Measurements from ENCODE around the gene FAM83F.

Gene FAM83F

GRCh38 chr22:40008726-40009291 is 14.1 kb downstream of the FAM83F start:
- TF ChIP-seq CTCF (IDR thresholded peaks at IDR 0.05; ENCODE audit: insufficient read depth, missing control alignments): no peak
- no peak for DNase-seq (ENCODE audit: insufficient read length, low spot score)
- no peak for FAIRE-seq

- DNase-seq (ENCODE audit: insufficient read length, low spot score): no peak
- FAIRE-seq: no peak
- TF ChIP-seq CTCF (IDR thresholded peaks at IDR 0.05; ENCODE audit: insufficient read depth, missing control alignments): no peak
These were observed 14.6 kb downstream of the FAM83F start for GRCh38 chr22:40009292-40009774.

GRCh38 chr22:40009951-40010671 is 15.4 kb downstream of the FAM83F start:
- DNase-seq (ENCODE audit: insufficient read length, low spot score) (no peak), FAIRE-seq (no peak)
- no peak for TF ChIP-seq CTCF (IDR thresholded peaks at IDR 0.05; ENCODE audit: insufficient read depth, missing control alignments)

GRCh38 chr22:40010746-40011145 is 16.0 kb downstream of the FAM83F start:
- FAIRE-seq (no peak), DNase-seq (ENCODE audit: insufficient read length, low spot score) (no peak)
- TF ChIP-seq CTCF (IDR thresholded peaks at IDR 0.05; ENCODE audit: insufficient read depth, missing control alignments): no peak

GRCh38 chr22:40014667-40015248 is 20.0 kb downstream of the FAM83F start:
- no peak for TF ChIP-seq CTCF (IDR thresholded peaks at IDR 0.05; ENCODE audit: insufficient read depth, missing control alignments)
- no peak for FAIRE-seq

GRCh38 chr22:40015358-40015976 is 20.7 kb downstream of the FAM83F start:
- FAIRE-seq: no peak
- TF ChIP-seq CTCF (IDR thresholded peaks at IDR 0.05; ENCODE audit: insufficient read depth, missing control alignments): no peak
- DNase-seq (ENCODE audit: insufficient read length, low spot score): no peak

More at GRCh38 chr22:40014667-40015248, 20.0 kb downstream of the FAM83F start:
- DNase-seq (ENCODE audit: insufficient read length, low spot score): no peak
